ENCODE data around the gene CLBA1.

CLBA1 gene

DNA sequence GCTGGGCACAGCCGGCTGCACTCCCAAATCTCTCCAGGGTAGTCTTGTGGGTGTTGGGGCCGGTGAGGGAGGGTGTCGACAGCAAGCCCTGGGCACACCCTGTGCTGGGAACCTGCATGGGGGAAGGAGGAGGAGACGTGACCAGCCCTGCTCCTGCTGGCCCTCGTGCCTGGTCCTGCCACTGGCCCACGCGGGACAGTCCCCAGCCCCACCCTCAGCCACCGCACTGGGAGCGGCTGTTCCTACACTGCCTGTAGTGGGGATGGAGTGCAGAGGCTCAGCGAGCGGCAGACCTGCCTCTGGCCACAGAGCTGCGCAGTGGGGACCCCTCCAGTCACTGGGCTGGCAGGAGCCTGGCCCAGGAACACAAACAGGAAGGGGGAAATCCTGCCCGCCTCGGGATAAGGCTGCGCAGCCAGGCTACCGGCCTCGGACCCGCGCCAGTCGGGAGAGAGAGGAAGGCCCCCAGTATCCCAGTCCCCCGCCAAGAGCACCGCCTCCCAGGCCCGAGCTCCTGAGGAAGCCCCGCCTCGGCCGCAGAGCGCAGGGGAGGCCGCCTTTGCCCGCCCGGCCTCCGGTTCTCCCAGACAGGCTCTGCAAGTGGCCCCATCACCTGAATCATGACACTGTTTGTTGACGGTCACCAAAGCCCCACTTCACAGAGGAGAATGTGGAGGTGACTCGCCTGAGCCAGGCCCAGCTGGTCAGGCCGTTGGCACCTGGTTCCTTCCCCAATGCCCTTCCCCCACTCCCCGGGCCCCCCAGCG lies 18.0 kb upstream of the CLBA1 start:
- Histone ChIP-seq H3K36me3 (no peaks in the 10 kb centered on the region), H3K4me2 (peak overlapping the region; percentile 74 to 95 (median 88)), H4K20me1 (peaks cover 0 to 25% (median 0%) of the 10 kb centered on the region in 11 experiments; a peak in 3 of 22 replicates), H3K27ac (0 out of 22 replicates have a peak overlapping the region, but pooled peaks of 1 of the 11 experiments have one; percentile 35), H3K9ac (peak overlapping the region; percentile 8 to 63 (median 40); a peak in 16 of 22 replicates), H3K27me3 (peaks cover 0 to 26% (median 0%) of the 10 kb centered on the region in 11 experiments; a peak in 5 of 22 replicates), H3K4me1 (peaks cover 29 to 56% (median 47%) of the 10 kb centered on the region in 10 experiments), H3K4me3 (peak overlapping the region in 8 of 10 experiments; percentile 12 to 50 (median 26); a peak in 11 of 20 replicates), H3K9me3 (replicated peaks in 1 of 11) (no peaks in the 10 kb centered on the region)
- TF ChIP-seq Cebpa-rat (IDR thresholded peaks at IDR 0.05): no peak

DNA sequence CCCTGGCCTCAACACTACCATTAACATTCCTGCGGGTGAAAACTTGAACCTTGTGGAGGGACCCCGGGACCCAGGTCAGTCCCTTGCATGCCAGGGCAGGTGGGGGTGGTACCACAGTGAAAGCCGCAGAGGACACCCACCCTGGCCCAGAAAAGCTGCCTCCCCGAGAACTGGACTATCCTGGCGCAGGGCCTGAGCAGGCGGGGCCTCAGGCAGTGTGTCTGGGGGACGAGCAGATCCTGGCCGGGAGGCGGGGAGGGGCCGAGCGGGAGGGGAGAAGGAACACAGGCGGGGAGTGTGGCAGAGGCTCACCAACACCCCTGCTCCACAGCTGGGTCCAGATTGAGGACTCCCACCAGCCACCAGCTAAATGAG lies 17.4 kb upstream of the CLBA1 start:
- no peak overlapping the region for H3K27ac ChIP-seq
- peak overlapping the region in 6 of 11 experiments; percentile 38 to 63 (median 50); a peak in 7 of 22 replicates for H3K9ac ChIP-seq
- H3K36me3 ChIP-seq: no peaks in the 10 kb centered on the region
- H3K9me3 ChIP-seq (replicated peaks in 1 of 11): no peaks in the 10 kb centered on the region
- H4K20me1 ChIP-seq: peaks cover 0 to 25% (median 0%) of the 10 kb centered on the region in 11 experiments; a peak in 3 of 22 replicates
- peak overlapping the region; percentile 74 to 95 (median 88) for H3K4me2 ChIP-seq
- no peak for TF ChIP-seq Cebpa-rat (IDR thresholded peaks at IDR 0.05)
- peak overlapping the region in 7 of 10 experiments; percentile 12 to 50 (median 27); a peak in 7 of 20 replicates for H3K4me3 ChIP-seq
- peaks cover 0 to 26% (median 0%) of the 10 kb centered on the region in 11 experiments; a peak in 5 of 22 replicates for H3K27me3 ChIP-seq
- H3K4me1 ChIP-seq: peaks cover 34 to 61% (median 52%) of the 10 kb centered on the region in 10 experiments

DNA sequence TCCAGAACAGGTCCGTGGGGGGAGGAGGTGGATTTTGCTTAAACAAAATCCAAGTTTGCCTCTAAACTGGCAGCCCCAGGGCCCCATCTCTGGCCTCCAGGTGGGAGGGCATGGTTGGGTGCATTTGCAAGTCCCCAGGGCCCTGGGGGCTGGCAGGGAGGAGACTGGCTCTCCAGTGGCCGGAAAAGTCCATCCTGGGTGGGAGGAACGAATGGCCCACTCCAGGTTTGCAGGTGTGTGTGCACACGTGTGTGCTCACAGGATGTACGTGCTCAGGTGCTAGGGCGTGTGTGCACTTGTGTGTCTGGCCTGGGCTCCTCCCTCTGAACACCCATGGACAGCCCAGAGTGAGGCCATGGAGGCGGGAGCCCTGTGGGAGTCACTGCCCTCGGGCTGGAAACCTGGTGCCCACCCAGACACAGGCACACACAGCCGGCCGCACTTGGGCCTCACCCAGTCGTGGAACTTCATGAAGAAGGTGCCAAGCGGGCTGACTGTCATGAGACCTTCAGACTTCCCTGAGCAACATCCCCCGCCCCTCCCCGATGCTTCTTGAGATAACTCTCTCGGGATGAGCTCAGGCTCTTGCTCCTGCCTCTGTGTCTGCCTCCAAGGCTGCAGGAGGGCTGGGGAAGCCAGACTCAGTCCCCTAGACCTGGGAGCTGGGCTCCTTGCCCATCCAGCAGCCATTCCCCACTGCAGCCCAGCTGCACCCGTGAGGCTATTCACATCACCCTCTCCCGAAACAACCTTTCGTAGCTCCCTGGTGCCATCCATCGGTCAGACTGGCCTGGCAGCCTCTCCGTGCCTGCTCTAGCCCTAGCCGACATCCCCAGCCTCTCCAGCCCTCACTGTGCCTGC lies 16.8 kb upstream of the CLBA1 start:
- H3K4me1 ChIP-seq: peaks cover 37 to 65% (median 55%) of the 10 kb centered on the region in 10 experiments
- peaks cover 0 to 25% (median 0%) of the 10 kb centered on the region in 11 experiments; a peak in 3 of 22 replicates for H4K20me1 ChIP-seq
- peak overlapping the region; percentile 74 to 95 (median 88) for H3K4me2 ChIP-seq
- peak overlapping the region in 2 of 10 experiments; percentile 24 to 50; a peak in 1 of 20 replicates for H3K4me3 ChIP-seq
- H3K9me3 ChIP-seq (replicated peaks in 1 of 11): no peaks in the 10 kb centered on the region
- H3K9ac ChIP-seq: peak overlapping the region in 4 of 11 experiments; percentile 40 to 63 (median 54); a peak in 5 of 22 replicates
- H3K27ac ChIP-seq: 0 out of 22 replicates have a peak overlapping the region, but pooled peaks of 1 of the 11 experiments have one; percentile 0
- peaks cover 0 to 26% (median 0%) of the 10 kb centered on the region in 11 experiments; a peak in 5 of 22 replicates for H3K27me3 ChIP-seq
- TF ChIP-seq Cebpa-rat (IDR thresholded peaks at IDR 0.05): no peak
- H3K36me3 ChIP-seq: no peaks in the 10 kb centered on the region

DNA sequence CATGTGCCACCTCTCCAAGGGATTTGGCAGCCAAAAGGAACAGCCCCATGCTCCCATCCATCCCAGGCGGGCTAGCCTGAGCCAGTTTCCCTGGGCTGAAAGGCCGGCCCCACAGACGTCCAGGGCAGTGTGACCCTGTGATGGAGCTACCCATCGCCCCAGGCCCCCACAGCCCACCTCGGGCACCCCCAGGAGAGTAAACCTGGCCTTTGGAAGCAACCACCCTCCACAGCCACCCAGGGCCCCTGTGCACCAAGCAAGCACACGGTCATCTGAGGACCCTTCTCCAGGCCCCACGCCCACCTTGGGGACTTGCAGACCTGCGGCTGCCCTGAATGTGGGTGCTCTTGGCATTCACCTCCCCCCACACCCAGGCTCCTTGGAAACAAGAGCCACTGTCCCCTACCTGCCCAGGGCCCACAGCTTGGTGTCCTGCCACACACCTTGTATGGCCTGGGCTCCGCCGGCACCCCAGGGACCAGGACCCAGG lies 15.8 kb upstream of the CLBA1 start:
- H3K4me2 ChIP-seq: peak overlapping the region in 5 of 11 experiments; percentile 13 to 87 (median 52); a peak in 5 of 22 replicates

DNA sequence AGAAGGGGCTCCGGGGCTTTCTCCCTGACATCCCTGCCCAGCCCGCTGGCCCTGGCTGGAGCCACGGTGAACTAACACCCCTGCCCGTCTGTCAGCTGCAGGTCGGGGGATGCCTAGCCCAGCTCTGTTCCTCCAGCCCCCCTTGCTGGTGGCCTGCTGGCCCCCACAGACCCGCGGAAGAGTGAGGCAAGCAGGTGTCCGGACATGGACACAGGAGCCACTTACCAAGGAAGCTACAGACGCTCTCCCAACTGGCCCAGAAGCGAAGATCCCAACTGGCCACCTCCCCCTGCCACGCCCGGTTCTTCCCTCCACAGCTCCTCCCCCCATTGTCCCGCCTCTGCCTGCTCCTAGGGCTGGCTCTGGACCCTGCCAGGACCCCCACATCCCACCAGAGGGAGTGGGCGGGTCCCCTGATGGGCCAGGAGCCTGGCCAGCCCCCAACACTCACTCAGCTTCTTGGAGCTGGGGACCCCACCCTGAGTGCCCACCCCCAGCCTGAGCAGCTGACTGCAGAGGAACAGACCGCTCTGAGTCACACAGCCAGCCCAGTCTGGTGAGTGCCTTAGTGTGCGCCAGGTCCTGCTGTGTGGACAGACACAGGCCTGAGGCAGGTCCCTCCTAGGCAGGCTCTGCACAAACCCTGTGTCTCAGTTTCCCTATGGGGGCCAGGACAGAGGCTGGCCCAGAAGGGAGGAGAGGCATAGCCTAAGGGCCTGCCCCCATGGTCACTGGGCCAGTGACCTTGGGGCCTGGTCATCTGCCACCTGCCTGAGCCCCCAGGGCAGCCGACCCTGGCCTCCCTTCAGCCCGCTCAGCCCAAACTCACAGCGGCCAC lies 15.1 kb upstream of the CLBA1 start:
- H3K9ac ChIP-seq: peak overlapping the region in 1 of 11 experiments; percentile 55; a peak in 1 of 22 replicates
- H3K4me3 ChIP-seq: no peak overlapping the region
- H3K4me2 ChIP-seq: peak overlapping the region in 5 of 11 experiments; percentile 13 to 59 (median 48); a peak in 6 of 22 replicates
- no peak overlapping the region for H3K27ac ChIP-seq
- peaks cover 0 to 36% (median 0%) of the 10 kb centered on the region in 11 experiments; a peak in 6 of 22 replicates for H4K20me1 ChIP-seq
- H3K36me3 ChIP-seq: no peaks in the 10 kb centered on the region
- H3K27me3 ChIP-seq: peaks cover 0 to 26% (median 0%) of the 10 kb centered on the region in 11 experiments; a peak in 5 of 22 replicates
- no peaks in the 10 kb centered on the region for H3K9me3 ChIP-seq (replicated peaks in 1 of 11)
- H3K4me1 ChIP-seq: peaks cover 38 to 65% (median 56%) of the 10 kb centered on the region in 10 experiments
- TF ChIP-seq Cebpa-rat (IDR thresholded peaks at IDR 0.05): no peak

More for the DNA sequence above, 15.8 kb upstream of the CLBA1 start:
- H3K4me1 ChIP-seq: peaks cover 37 to 63% (median 55%) of the 10 kb centered on the region in 10 experiments
- peaks cover 0 to 31% (median 0%) of the 10 kb centered on the region in 11 experiments; a peak in 3 of 22 replicates for H4K20me1 ChIP-seq
- no peaks in the 10 kb centered on the region for H3K36me3 ChIP-seq
- TF ChIP-seq Cebpa-rat (IDR thresholded peaks at IDR 0.05): no peak
- H3K9me3 ChIP-seq (replicated peaks in 1 of 11): no peaks in the 10 kb centered on the region
- peaks cover 0 to 26% (median 0%) of the 10 kb centered on the region in 11 experiments; a peak in 5 of 22 replicates for H3K27me3 ChIP-seq
- no peak overlapping the region for H3K4me3 ChIP-seq
- H3K27ac ChIP-seq: no peak overlapping the region
- no peak overlapping the region for H3K9ac ChIP-seq

DNA sequence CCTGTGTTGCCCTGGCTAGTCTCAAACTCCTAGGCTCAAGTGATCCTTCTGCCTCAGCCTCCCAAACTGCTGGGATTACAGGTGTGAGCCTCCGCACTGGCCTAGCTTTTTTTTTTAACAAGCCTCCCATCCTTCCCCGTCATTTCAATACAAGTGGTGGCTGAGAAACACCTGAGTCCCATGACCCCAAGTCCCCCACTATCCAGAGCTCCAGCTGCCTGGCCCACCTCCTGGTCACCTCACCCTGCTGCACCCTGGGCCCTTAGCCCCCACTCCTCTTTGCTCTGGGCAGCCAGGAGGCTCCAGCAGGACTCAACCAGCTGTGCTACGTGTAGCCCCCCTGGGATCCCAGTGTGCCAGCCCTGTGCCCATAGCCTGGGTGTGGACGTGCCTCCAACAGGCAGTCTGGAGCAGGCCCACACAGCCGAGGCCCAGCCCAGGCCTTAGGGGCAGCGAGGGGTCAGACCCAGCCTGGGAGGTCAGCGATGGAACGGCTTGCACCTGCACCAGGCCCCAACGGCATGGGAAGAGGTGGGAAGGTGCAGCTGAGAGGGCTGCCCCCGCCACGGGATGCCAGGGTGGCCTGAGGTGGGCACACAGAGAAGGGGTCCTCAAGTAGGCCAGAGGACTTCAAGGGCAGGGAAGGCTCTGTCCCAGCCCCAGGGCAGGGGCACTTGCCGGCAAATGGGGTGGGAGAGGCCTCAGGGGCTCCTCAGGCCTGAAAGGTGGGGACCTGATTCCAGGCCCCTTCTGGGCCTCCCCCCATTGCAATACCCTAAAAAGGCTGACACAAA lies 13.9 kb upstream of the CLBA1 start:
- Histone ChIP-seq H3K4me3 (no peak overlapping the region), H3K27me3 (peaks cover 0 to 26% (median 0%) of the 10 kb centered on the region in 11 experiments; a peak in 5 of 22 replicates), H3K36me3 (no peaks in the 10 kb centered on the region), H3K4me2 (peak overlapping the region in 4 of 11 experiments; percentile 3 to 36 (median 33); a peak in 3 of 22 replicates), H3K4me1 (peaks cover 48 to 73% (median 59%) of the 10 kb centered on the region in 10 experiments), H3K27ac (no peak overlapping the region), H3K9me3 (replicated peaks in 1 of 11) (no peaks in the 10 kb centered on the region), H4K20me1 (peaks cover 0 to 43% (median 4%) of the 10 kb centered on the region in 11 experiments; a peak in 10 of 22 replicates), H3K9ac (peak overlapping the region in 1 of 11 experiments; percentile 12; a peak in 1 of 22 replicates)
- TF ChIP-seq Cebpa-rat (IDR thresholded peaks at IDR 0.05): no peak
